NCI-H748 (cell line): ENCODE data around the gene ATP4B.
"Not testable (repeated sequence)": the region's sequence is repeated elsewhere in the genome, so short reads cannot be mapped to it uniquely, and the experiment has no call there.

Experiments used
- DNase-seq: peaks from one replicate; lab custom pipeline; 2025; ENCODE audit not compliant: unreplicated experiment; lab: John Stamatoyannopoulos, UW

The ATP4B gene

GRCh38 chr13:113627136-113627535 lies 30.9 kb downstream of the ATP4B start:
- DNase-seq: no peak

GRCh38 chr13:113625965-113626721 lies 31.9 kb downstream of the ATP4B start:
- DNase-seq: no peak

- DNase-seq: not testable (repeated sequence)
Measured at GRCh38 chr13:113624640-113625304, 33.2 kb downstream of the ATP4B start.

- DNase-seq: no peak
Measured at GRCh38 chr13:113624235-113624587, 33.8 kb downstream of the ATP4B start.

- DNase-seq: no peak
Measured at GRCh38 chr13:113623491-113624234, 34.3 kb downstream of the ATP4B start.

GRCh38 chr13:113622791-113623490 lies 35.1 kb downstream of the ATP4B start:
- DNase-seq: no peak

GRCh38 chr13:113621986-113622550 lies 35.9 kb downstream of the ATP4B start:
- not testable (repeated sequence) for DNase-seq

- DNase-seq: peak; percentile 11
Measured at GRCh38 chr13:113621498-113621897, 36.5 kb downstream of the ATP4B start.

- DNase-seq: no peak
Measured at GRCh38 chr13:113621046-113621445, 37.0 kb downstream of the ATP4B start.

GRCh38 chr13:113620036-113620796 lies 37.8 kb downstream of the ATP4B start:
- DNase-seq: no peak

- DNase-seq: peak; percentile 14
Measured at GRCh38 chr13:113618455-113618854, 39.5 kb downstream of the ATP4B start.

GRCh38 chr13:113617961-113618360 lies 40.0 kb downstream of the ATP4B start:
- DNase-seq: no peak

- peak; percentile 72 for DNase-seq
Measured at GRCh38 chr13:113616991-113617749, 40.8 kb downstream of the ATP4B start.

GRCh38 chr13:113616281-113616906 lies 41.6 kb downstream of the ATP4B start:
- no peak for DNase-seq

GRCh38 chr13:113613789-113614379 lies 44.1 kb downstream of the ATP4B start:
- no peak for DNase-seq

- DNase-seq: no peak
Measured at GRCh38 chr13:113612607-113613006, 45.4 kb downstream of the ATP4B start.

GRCh38 chr13:113611996-113612395 lies 46.0 kb downstream of the ATP4B start:
- no peak for DNase-seq

- DNase-seq: no peak
Measured at GRCh38 chr13:113610266-113610665, 47.7 kb downstream of the ATP4B start.

- DNase-seq: no peak
Measured at GRCh38 chr13:113609616-113610015, 48.4 kb downstream of the ATP4B start.
